Muscle layer of colon (tissue), 2 donors: Measurements from ENCODE around the gene TM4SF1.

Experiments
- H3K27ac ChIP-seq: one replicate; pipeline ENCODE4 v1.7.0; 2013; ENCODE audit warnings: low read depth, mild to moderate bottlenecking, low read length, moderate library complexity
- H3K27me3 ChIP-seq, 2 donors: one replicate each; pipeline ENCODE4 v1.7.0; 2013; ENCODE audit warnings: low read length in 2 of 2, mild to moderate bottlenecking in 2 of 2; ENCODE audit not compliant: insufficient read depth in 2 of 2, control insufficient read depth in 1 of 2
- H3K36me3 ChIP-seq: one replicate; pipeline ENCODE4 v1.7.0; 2013; ENCODE audit warnings: mild to moderate bottlenecking, low read length; ENCODE audit not compliant: insufficient read depth
- H3K4me1 ChIP-seq: one replicate; pipeline ENCODE4 v1.7.0; 2013; ENCODE audit warnings: mild to moderate bottlenecking, low read length; ENCODE audit not compliant: insufficient read depth
- H3K4me3 ChIP-seq, 2 donors: one replicate each; pipeline ENCODE4 v1.7.0; 2013; ENCODE audit warnings: low read length in 2 of 2, low read depth in 1 of 2, mild to moderate bottlenecking in 1 of 2, moderate library complexity in 1 of 2
- H3K9ac ChIP-seq: one replicate; pipeline ENCODE4 v1.7.0; 2013; ENCODE audit warnings: low read length
- H3K9me3 ChIP-seq: one replicate; pipeline ENCODE4 v1.7.0; 2013; ENCODE audit warnings: mild to moderate bottlenecking, low read length
- donor health status: abdominal sarcoma.
- donor health status: Adenocarcinoma of cecum.

The TM4SF1 gene

GRCh38 chr3:149393345-149394160, 16.1 kb upstream of the TM4SF1 start:
- Histone ChIP-seq H3K27ac (no peak overlapping the region), H3K4me1 (no peaks in the 10 kb centered on the region), H3K36me3 (no peaks in the 10 kb centered on the region), H3K4me3 (no peak overlapping the region), H3K9ac (no peak overlapping the region), H3K9me3 (no peaks in the 10 kb centered on the region), H3K27me3 (no peaks in the 10 kb centered on the region)

- Histone ChIP-seq H3K9ac (no peak overlapping the region), H3K9me3 (no peaks in the 10 kb centered on the region), H3K27me3 (no peaks in the 10 kb centered on the region), H3K27ac (no peak overlapping the region), H3K4me1 (peaks cover 4% of the 10 kb centered on the region), H3K36me3 (no peaks in the 10 kb centered on the region), H3K4me3 (no peak overlapping the region)
Observed at GRCh38 chr3:149391960-149392359, 14.5 kb upstream of the TM4SF1 start.

- Histone ChIP-seq H3K36me3 (no peaks in the 10 kb centered on the region), H3K9ac (no peak overlapping the region), H3K9me3 (no peaks in the 10 kb centered on the region), H3K27ac (no peak overlapping the region), H3K4me3 (no peak overlapping the region), H3K27me3 (no peaks in the 10 kb centered on the region), H3K4me1 (peaks cover 6% of the 10 kb centered on the region)
Observed at GRCh38 chr3:149390772-149391212, 13.3 kb upstream of the TM4SF1 start.

GRCh38 chr3:149390294-149390693, 12.8 kb upstream of the TM4SF1 start:
- Histone ChIP-seq H3K9me3 (no peaks in the 10 kb centered on the region), H3K27me3 (no peaks in the 10 kb centered on the region), H3K27ac (no peak overlapping the region), H3K36me3 (no peaks in the 10 kb centered on the region), H3K4me1 (peaks cover 6% of the 10 kb centered on the region), H3K9ac (no peak overlapping the region), H3K4me3 (no peak overlapping the region)

GRCh38 chr3:149388531-149389417, 11.3 kb upstream of the TM4SF1 start:
- H3K36me3 ChIP-seq = no peaks in the 10 kb centered on the region
- no peak overlapping the region for H3K4me3 ChIP-seq
- H3K27ac ChIP-seq = no peak overlapping the region
- peaks cover 6% of the 10 kb centered on the region for H3K4me1 ChIP-seq
- H3K9me3 ChIP-seq = no peaks in the 10 kb centered on the region
- no peaks in the 10 kb centered on the region for H3K27me3 ChIP-seq
- no peak overlapping the region for H3K9ac ChIP-seq

- no peaks in the 10 kb centered on the region for H3K27me3 ChIP-seq
- H3K36me3 ChIP-seq = no peaks in the 10 kb centered on the region
- H3K4me3 ChIP-seq = no peak overlapping the region
- H3K9ac ChIP-seq = no peak overlapping the region
- no peaks in the 10 kb centered on the region for H3K9me3 ChIP-seq
- no peak overlapping the region for H3K27ac ChIP-seq
- H3K4me1 ChIP-seq = peaks cover 6% of the 10 kb centered on the region
Observed at GRCh38 chr3:149388001-149388440, 10.6 kb upstream of the TM4SF1 start.

- no peak overlapping the region for H3K9ac ChIP-seq
- no peaks in the 10 kb centered on the region for H3K36me3 ChIP-seq
- H3K27ac ChIP-seq = no peak overlapping the region
- no peak overlapping the region for H3K4me3 ChIP-seq
- H3K9me3 ChIP-seq = no peaks in the 10 kb centered on the region
- H3K4me1 ChIP-seq = peaks cover 6% of the 10 kb centered on the region
- no peaks in the 10 kb centered on the region for H3K27me3 ChIP-seq
Observed at GRCh38 chr3:149386299-149386606, 8.8 kb upstream of the TM4SF1 start.

- H3K4me1 ChIP-seq = peaks cover 6% of the 10 kb centered on the region
- H3K9me3 ChIP-seq = no peaks in the 10 kb centered on the region
- no peaks in the 10 kb centered on the region for H3K27me3 ChIP-seq
- no peak overlapping the region for H3K27ac ChIP-seq
- no peaks in the 10 kb centered on the region for H3K36me3 ChIP-seq
- no peak overlapping the region for H3K9ac ChIP-seq
- no peak overlapping the region for H3K4me3 ChIP-seq
Observed at GRCh38 chr3:149385617-149386298, 8.3 kb upstream of the TM4SF1 start.

GRCh38 chr3:149384911-149385321, 7.5 kb upstream of the TM4SF1 start:
- no peak overlapping the region for H3K9ac ChIP-seq
- peaks cover 6% of the 10 kb centered on the region for H3K4me1 ChIP-seq
- H3K27me3 ChIP-seq = no peaks in the 10 kb centered on the region
- no peak overlapping the region for H3K27ac ChIP-seq
- H3K9me3 ChIP-seq = no peaks in the 10 kb centered on the region
- H3K36me3 ChIP-seq = no peaks in the 10 kb centered on the region
- no peak overlapping the region for H3K4me3 ChIP-seq

- Histone ChIP-seq H3K27ac (no peak overlapping the region), H3K27me3 (no peaks in the 10 kb centered on the region), H3K4me3 (no peak overlapping the region), H3K36me3 (no peaks in the 10 kb centered on the region), H3K9me3 (no peaks in the 10 kb centered on the region), H3K4me1 (peaks cover 6% of the 10 kb centered on the region), H3K9ac (no peak overlapping the region)
Observed at GRCh38 chr3:149384167-149384566, 6.7 kb upstream of the TM4SF1 start.

GRCh38 chr3:149383703-149384102, 6.3 kb upstream of the TM4SF1 start:
- H3K27ac ChIP-seq = no peak overlapping the region
- no peaks in the 10 kb centered on the region for H3K36me3 ChIP-seq
- no peak overlapping the region for H3K9ac ChIP-seq
- no peaks in the 10 kb centered on the region for H3K9me3 ChIP-seq
- H3K4me1 ChIP-seq = peaks cover 6% of the 10 kb centered on the region
- H3K4me3 ChIP-seq = no peak overlapping the region
- H3K27me3 ChIP-seq = no peaks in the 10 kb centered on the region
